Left kidney (tissue), 8 donors: ENCODE results near the gene GPD1. TPM values are rescaled to one million over a fixed set of nuclear protein-coding genes. Genes with fewer than 3 reads are reported as not detected.

Experiments used
- DNase-seq: peaks from one replicate; pipeline ENCODE4 v3.0.0-alpha.2; 2013
- long read RNA-seq, 8 donors: transcript quantifications; one replicate each; lab custom pipeline, GENCODE V29; 2026
- polyA plus RNA-seq: library from polyadenylated mRNA; unstranded; fragments of 120-200 nt; gene quantifications from one replicate; pipeline ENCODE4 v1.2.1, GENCODE V29; 2013; ENCODE audit not compliant: insufficient read length

Gene GPD1
- polyA plus RNA-seq: 68.6 TPM
- long read RNA-seq, donor 1, transcript GPD1-201 (8 exons, 3,082 nt): major isoform, 35 of 52 reads
- long read RNA-seq, donor 1, partial matches to known transcripts: 16 of 52 reads
- long read RNA-seq, donor 1, other reads (novel, unspliced or antisense): 0 of 52 reads
- long read RNA-seq, donor 2, transcript GPD1-201 (8 exons, 3,082 nt): major isoform, 20 of 48 reads
- long read RNA-seq, donor 2, partial matches to known transcripts: 28 of 48 reads
- long read RNA-seq, donor 2, other reads (novel, unspliced or antisense): 0 of 48 reads
- long read RNA-seq, donor 3, transcript GPD1-201 (8 exons, 3,082 nt): major isoform, 18 of 50 reads
- long read RNA-seq, donor 3, partial matches to known transcripts: 30 of 50 reads
- long read RNA-seq, donor 3, other reads (novel, unspliced or antisense): 0 of 50 reads
- long read RNA-seq, donor 4: 0 reads
- long read RNA-seq, donor 5, transcript GPD1-201 (8 exons, 3,082 nt): major isoform, 39 of 60 reads
- long read RNA-seq, donor 5, partial matches to known transcripts: 18 of 60 reads
- long read RNA-seq, donor 5, other reads (novel, unspliced or antisense): 0 of 60 reads
- long read RNA-seq, donor 6, transcript GPD1-201 (8 exons, 3,082 nt): major isoform, 23 of 52 reads
- long read RNA-seq, donor 6, partial matches to known transcripts: 29 of 52 reads
- long read RNA-seq, donor 6, other reads (novel, unspliced or antisense): 0 of 52 reads
- long read RNA-seq, donor 7, transcript GPD1-201 (8 exons, 3,082 nt): major isoform, 17 of 18 reads
- long read RNA-seq, donor 7, partial matches to known transcripts: 0 of 18 reads
- long read RNA-seq, donor 7, other reads (novel, unspliced or antisense): 0 of 18 reads
- long read RNA-seq, donor 8, transcript GPD1-201 (8 exons, 3,082 nt): major isoform, 14 of 15 reads
- long read RNA-seq, donor 8, partial matches to known transcripts: 0 of 15 reads
- long read RNA-seq, donor 8, other reads (novel, unspliced or antisense): 0 of 15 reads

- DNase-seq: peak; percentile 66
These were observed at the start of gene GPD1 for GRCh38 chr12:50103767-50104321. Gene GPD1 (plus strand): TSS chr12:50104008. CDS start chr12:50104051, 43 bp downstream.

GRCh38 chr12:50055831-50056638 is 47.8 kb upstream of the GPD1 start:
- DNase-seq: no peak

- no peak for DNase-seq
These were observed 47.2 kb upstream of the GPD1 start for GRCh38 chr12:50056639-50056976.

GRCh38 chr12:50057000-50057841 is 46.6 kb upstream of the GPD1 start, which contains the start of gene ASIC1:
Gene ASIC1 (plus strand): TSS chr12:50057596. CDS start chr12:50058767, 1,171 bp downstream.
- DNase-seq: peak; percentile 54

GRCh38 chr12:50057896-50058670 is 45.7 kb upstream of the GPD1 start:
- DNase-seq: no peak

GRCh38 chr12:50058743-50059312 is 45.0 kb upstream of the GPD1 start:
- no peak for DNase-seq

GRCh38 chr12:50059440-50060119 is 44.2 kb upstream of the GPD1 start:
- no peak for DNase-seq

GRCh38 chr12:50060120-50060468 is 43.7 kb upstream of the GPD1 start:
- no peak for DNase-seq

- no peak for DNase-seq
These were observed 42.6 kb upstream of the GPD1 start for GRCh38 chr12:50061171-50061570.

- DNase-seq: no peak
These were observed 41.7 kb upstream of the GPD1 start for GRCh38 chr12:50061946-50062686.

- DNase-seq: no peak
These were observed 40.9 kb upstream of the GPD1 start for GRCh38 chr12:50062728-50063460.

- no peak for DNase-seq
These were observed 38.0 kb upstream of the GPD1 start for GRCh38 chr12:50065726-50066310.

GRCh38 chr12:50066402-50066801 is 37.4 kb upstream of the GPD1 start:
- no peak for DNase-seq

- no peak for DNase-seq
These were observed 34.7 kb upstream of the GPD1 start for GRCh38 chr12:50069069-50069468.

GRCh38 chr12:50069539-50069938 is 34.3 kb upstream of the GPD1 start:
- no peak for DNase-seq

- peak; percentile 81 for DNase-seq
These were observed 33.3 kb upstream of the GPD1 start for GRCh38 chr12:50070314-50071060.
